Tibial nerve (tissue), 3 donors: Measurements from ENCODE around the gene SPATA17.

Experiments
- POLR2A ChIP-seq, 2 donors: fragments of 450-650 bp; IDR thresholded peaks; one replicate each; pipeline ENCODE4 v1.6.1; 2017; ENCODE audit warnings: antibody characterized with exemption in 2 of 2, mild to moderate bottlenecking in 2 of 2, moderate library complexity in 2 of 2
- TF ChIP-seq, protein P1 (sequence below), 5 experiments: fragments of 200-600 bp in 3 of 5; fragments of 450-650 bp in 2 of 5; sonication (generic) in 3 of 5; IDR thresholded peaks; one replicate each; pipeline ENCODE4 v1.5.1; 2016 to 2019; ENCODE audit warnings: antibody characterized with exemption in 5 of 5, mild to moderate bottlenecking in 3 of 5, moderate library complexity in 2 of 5

DNA sequence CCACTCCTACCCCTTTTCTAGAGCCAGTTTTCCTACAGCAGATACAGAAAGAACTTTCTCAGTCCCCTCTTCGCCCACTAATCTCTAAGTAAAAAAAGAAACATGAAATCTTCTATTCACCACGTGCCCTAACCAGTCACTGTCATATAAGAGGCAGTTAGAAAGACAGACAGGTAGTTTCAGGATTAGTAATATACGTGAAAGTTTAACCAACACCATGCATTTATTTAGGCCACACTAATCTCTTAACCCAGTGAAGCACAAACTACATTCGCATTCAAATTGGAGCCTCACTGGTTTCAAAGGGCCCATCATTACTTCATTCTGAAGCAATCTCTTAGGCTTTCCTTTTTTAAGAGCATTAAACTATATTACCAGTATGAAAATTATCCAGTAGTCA is 10.3 kb upstream of the SPATA17 start:
- TF ChIP-seq, protein P1, sequence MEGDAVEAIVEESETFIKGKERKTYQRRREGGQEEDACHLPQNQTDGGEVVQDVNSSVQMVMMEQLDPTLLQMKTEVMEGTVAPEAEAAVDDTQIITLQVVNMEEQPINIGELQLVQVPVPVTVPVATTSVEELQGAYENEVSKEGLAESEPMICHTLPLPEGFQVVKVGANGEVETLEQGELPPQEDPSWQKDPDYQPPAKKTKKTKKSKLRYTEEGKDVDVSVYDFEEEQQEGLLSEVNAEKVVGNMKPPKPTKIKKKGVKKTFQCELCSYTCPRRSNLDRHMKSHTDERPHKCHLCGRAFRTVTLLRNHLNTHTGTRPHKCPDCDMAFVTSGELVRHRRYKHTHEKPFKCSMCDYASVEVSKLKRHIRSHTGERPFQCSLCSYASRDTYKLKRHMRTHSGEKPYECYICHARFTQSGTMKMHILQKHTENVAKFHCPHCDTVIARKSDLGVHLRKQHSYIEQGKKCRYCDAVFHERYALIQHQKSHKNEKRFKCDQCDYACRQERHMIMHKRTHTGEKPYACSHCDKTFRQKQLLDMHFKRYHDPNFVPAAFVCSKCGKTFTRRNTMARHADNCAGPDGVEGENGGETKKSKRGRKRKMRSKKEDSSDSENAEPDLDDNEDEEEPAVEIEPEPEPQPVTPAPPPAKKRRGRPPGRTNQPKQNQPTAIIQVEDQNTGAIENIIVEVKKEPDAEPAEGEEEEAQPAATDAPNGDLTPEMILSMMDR (IDR thresholded peaks at IDR 0.05), result no peak
- TF ChIP-seq POLR2A (IDR thresholded peaks at IDR 0.05), result no peak
